Neural progenitor cell (in vitro differentiated cells): ENCODE measurements around the gene CARS2. TPM values are rescaled to one million over a fixed set of nuclear protein-coding genes. Genes with fewer than 3 reads are reported as not detected.

Experiments
- DNase-seq: peaks from one replicate; pipeline ENCODE4 v3.0.0-alpha.2; 2016; ENCODE audit warnings: low spot score
- H2AFZ ChIP-seq: fragments of 200-600 bp; sonication (generic); replicated peaks from 2 replicates; pipeline ENCODE4 v1.6.1; 2016; ENCODE audit warnings: antibody characterized with exemption
- H3F3A ChIP-seq: fragments of 200-600 bp; sonication (generic); 2 replicates; pipeline ENCODE4 v1.6.1; 2016; ENCODE audit warnings: antibody characterized with exemption, low read depth
- H3K27ac ChIP-seq: fragments of 200-600 bp; sonication (generic); 2 replicates; pipeline ENCODE4 v1.5.1; 2016; ENCODE audit warnings: mild to moderate bottlenecking
- H3K27me3 ChIP-seq: fragments of 200-600 bp; sonication (generic); 2 replicates; pipeline ENCODE4 v1.6.1; 2016; ENCODE audit warnings: mild to moderate bottlenecking, moderate library complexity
- H3K36me3 ChIP-seq: fragments of 200-600 bp; sonication (generic); 2 replicates; pipeline ENCODE4 v1.5.1; 2016
- H3K4me1 ChIP-seq: fragments of 200-600 bp; sonication (generic); 2 replicates; pipeline ENCODE4 v1.6.1; 2016; ENCODE audit warnings: mixed run types
- H3K4me2 ChIP-seq: fragments of 200-600 bp; sonication (generic); 2 replicates; pipeline ENCODE4 v1.6.1; 2016
- H3K4me3 ChIP-seq: fragments of 200-600 bp; sonication (generic); 2 replicates; pipeline ENCODE4 v1.5.1; 2016
- H3K79me2 ChIP-seq: fragments of 200-600 bp; sonication (generic); 2 replicates; pipeline ENCODE4 v1.6.1; 2016; ENCODE audit warnings: low read depth
- H3K9ac ChIP-seq: fragments of 200-600 bp; sonication (generic); 2 replicates; pipeline ENCODE4 v1.6.1; 2016
- H3K9me3 ChIP-seq: fragments of 200-600 bp; sonication (generic); 2 replicates; pipeline ENCODE4 v1.5.1; 2016; ENCODE audit warnings: low read depth
- H4K20me1 ChIP-seq: fragments of 200-600 bp; sonication (generic); 2 replicates; pipeline ENCODE4 v1.6.1; 2016; ENCODE audit warnings: low read depth
- H3K27ac Mint-ChIP-seq: 3 replicates; pipeline ENCODE4 v1.8.0; 2021; ENCODE audit warnings: mixed read lengths
- H3K27me3 Mint-ChIP-seq: 2 replicates; pipeline ENCODE4 v1.8.0; 2022; ENCODE audit warnings: low read depth, mild to moderate bottlenecking, inconsistent platforms, moderate library complexity, mixed read lengths; ENCODE audit not compliant: insufficient read depth
- H3K36me3 Mint-ChIP-seq: 3 replicates; pipeline ENCODE4 v1.8.0; 2021; ENCODE audit warnings: mixed read lengths
- H3K4me1 Mint-ChIP-seq: 3 replicates; pipeline ENCODE4 v1.8.0; 2021; ENCODE audit warnings: mixed read lengths
- H3K4me3 Mint-ChIP-seq: 3 replicates; pipeline ENCODE4 v1.8.0; 2021; ENCODE audit warnings: mild to moderate bottlenecking, moderate library complexity, mixed read lengths
- H3K9me3 Mint-ChIP-seq: 3 replicates; pipeline ENCODE4 v1.8.0; 2020; ENCODE audit warnings: mixed read lengths
- CTCF ChIP-seq: fragments of 200-600 bp; sonication (generic); IDR thresholded peaks from 2 replicates; pipeline ENCODE4 v1.5.1; 2017; ENCODE audit warnings: antibody characterized with exemption, mild to moderate bottlenecking
- EZH2 ChIP-seq: fragments of 200-600 bp; sonication (generic); IDR thresholded peaks from 2 replicates; pipeline ENCODE4 v1.6.1; 2017; ENCODE audit warnings: antibody characterized with exemption, mild to moderate bottlenecking, moderate library complexity
- EZH2phosphoT487 ChIP-seq: fragments of 200-600 bp; sonication (generic); IDR thresholded peaks from 2 replicates; pipeline ENCODE4 v1.6.1; 2017; ENCODE audit warnings: antibody characterized with exemption
- total RNA-seq: library from RNA; depleted of rRNA; stranded (reverse); fragments of >200 nt; gene quantifications from 2 replicates; pipeline ENCODE4 v1.2.3, GENCODE V29; 2015; ENCODE audit warnings: low replicate concordance

CARS2 gene
- total RNA-seq, 1 donor from 2014 or later = 50.0 TPM

- H3F3A ChIP-seq = no peaks in the 10 kb centered on the region
- H4K20me1 ChIP-seq = peaks cover 3% of the 10 kb centered on the region
- Mint-ChIP-seq H3K4me3 (no peak overlapping the region), H3K4me1 (no peaks in the 10 kb centered on the region), H3K9me3 (no peaks in the 10 kb centered on the region), H3K27ac (no peak overlapping the region), H3K36me3 (peaks cover 14% of the 10 kb centered on the region), H3K27me3 (no peaks in the 10 kb centered on the region)
- H3K79me2 ChIP-seq = no peaks in the 10 kb centered on the region
- H3K9me3 ChIP-seq = no peaks in the 10 kb centered on the region
- no peak for DNase-seq
- no peak overlapping the region for H3K9ac ChIP-seq
- no peak overlapping the region for H3K27ac ChIP-seq
- H3K27me3 ChIP-seq = no peaks in the 10 kb centered on the region
- H3K4me1 ChIP-seq = no peaks in the 10 kb centered on the region
- no peak overlapping the region for H2AFZ ChIP-seq
- no peak overlapping the region for H3K4me3 ChIP-seq
- no peak for TF ChIP-seq CTCF
- no peak for TF ChIP-seq EZH2phosphoT487
- no peaks in the 10 kb centered on the region for H3K36me3 ChIP-seq
- no peak overlapping the region for H3K4me2 ChIP-seq
Measured at GRCh38 chr13:110689041-110689440, 16.9 kb downstream of the CARS2 start.

- H3K4me3 ChIP-seq = no peak overlapping the region
- no peaks in the 10 kb centered on the region for H3K27me3 ChIP-seq
- H3K9ac ChIP-seq = no peak overlapping the region
- H3K79me2 ChIP-seq = no peaks in the 10 kb centered on the region
- H3K9me3 ChIP-seq = no peaks in the 10 kb centered on the region
- no peak overlapping the region for H3K27ac ChIP-seq
- H3K27me3 Mint-ChIP-seq = no peaks in the 10 kb centered on the region
- H3K36me3 ChIP-seq = no peaks in the 10 kb centered on the region
- H3K9me3 Mint-ChIP-seq = no peaks in the 10 kb centered on the region
- H3K4me2 ChIP-seq = no peak overlapping the region
- H3K4me1 ChIP-seq = no peaks in the 10 kb centered on the region
- TF ChIP-seq CTCF (no peak), EZH2 (no peak), EZH2phosphoT487 (no peak)
- peak overlapping the region; percentile 72 for H3K27ac Mint-ChIP-seq
- H3F3A ChIP-seq = no peaks in the 10 kb centered on the region
- DNase-seq = no peak
- peaks cover 3% of the 10 kb centered on the region for H4K20me1 ChIP-seq
- no peak overlapping the region for H3K4me3 Mint-ChIP-seq
- no peak overlapping the region for H2AFZ ChIP-seq
- H3K36me3 Mint-ChIP-seq = peaks cover 12% of the 10 kb centered on the region
- no peaks in the 10 kb centered on the region for H3K4me1 Mint-ChIP-seq
Measured at GRCh38 chr13:110687736-110688135, 18.2 kb downstream of the CARS2 start.

GRCh38 chr13:110685305-110686020, 20.5 kb downstream of the CARS2 start:
- no peaks in the 10 kb centered on the region for H3K27me3 ChIP-seq
- no peak for DNase-seq
- H3K4me3 ChIP-seq = no peak overlapping the region
- no peaks in the 10 kb centered on the region for H4K20me1 ChIP-seq
- no peaks in the 10 kb centered on the region for H3K9me3 Mint-ChIP-seq
- no peaks in the 10 kb centered on the region for H3K4me1 Mint-ChIP-seq
- no peaks in the 10 kb centered on the region for H3F3A ChIP-seq
- no peak overlapping the region for H3K27ac ChIP-seq
- H3K9ac ChIP-seq = peak overlapping the region; percentile 42
- H3K4me1 ChIP-seq = no peaks in the 10 kb centered on the region
- H3K36me3 ChIP-seq = no peaks in the 10 kb centered on the region
- no peaks in the 10 kb centered on the region for H3K27me3 Mint-ChIP-seq
- peak overlapping the region; percentile 31 for H3K27ac Mint-ChIP-seq
- H3K36me3 Mint-ChIP-seq = peaks cover 15% of the 10 kb centered on the region
- no peak overlapping the region for H3K4me2 ChIP-seq
- TF ChIP-seq EZH2phosphoT487 (no peak), CTCF (no peak), EZH2 (no peak)
- H3K4me3 Mint-ChIP-seq = no peak overlapping the region
- H3K79me2 ChIP-seq = no peaks in the 10 kb centered on the region
- no peak overlapping the region for H2AFZ ChIP-seq
- H3K9me3 ChIP-seq = no peaks in the 10 kb centered on the region
